Measurements from ENCODE around the gene RRN3.
"Not testable (repeated sequence)": the region's sequence is repeated elsewhere in the genome, so short reads cannot be mapped to it uniquely, and the experiment has no call there.

Gene RRN3

GRCh38 chr16:15099366-15099909 is 5.4 kb upstream of the RRN3 start:
- not testable (repeated sequence) for DNase-seq (ENCODE audit: low read depth in 2 of 2)

DNA sequence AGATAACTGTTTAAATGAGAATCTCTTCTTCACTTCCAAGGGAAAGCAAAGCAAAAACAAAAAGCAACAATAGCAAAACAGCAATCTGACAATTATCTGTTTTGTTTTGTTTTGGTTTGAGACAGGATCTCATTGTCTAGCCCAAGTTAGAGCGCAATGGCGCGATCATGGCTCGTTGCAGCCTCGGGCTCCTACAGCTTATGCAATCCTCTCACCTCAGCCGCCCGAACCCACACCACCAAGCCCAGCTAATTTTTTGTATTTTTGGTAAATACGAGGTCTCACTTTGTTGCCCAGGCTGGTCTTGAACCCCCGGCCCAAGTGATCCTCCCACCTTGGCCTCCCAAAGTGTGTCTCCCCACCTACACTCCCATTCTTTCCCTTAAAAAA is 2.5 kb upstream of the RRN3 start:
- DNase-seq (ENCODE audit: low read depth in 2 of 2) = not testable (repeated sequence)

- DNase-seq (ENCODE audit: low read depth in 2 of 2) = not testable (repeated sequence)
Observed at GRCh38 chr16:15093571-15093954, 509 bp downstream of the RRN3 start.

- not testable (repeated sequence) for DNase-seq (ENCODE audit: low read depth in 2 of 2)
Observed at GRCh38 chr16:15090663-15091269, 3.3 kb downstream of the RRN3 start.

GRCh38 chr16:15082788-15083187 is 11.3 kb downstream of the RRN3 start:
- DNase-seq (ENCODE audit: low read depth in 2 of 2) = not testable (repeated sequence)

- not testable (repeated sequence) for DNase-seq (ENCODE audit: low read depth in 2 of 2)
Observed at GRCh38 chr16:15080883-15081282, 13.2 kb downstream of the RRN3 start.

DNA sequence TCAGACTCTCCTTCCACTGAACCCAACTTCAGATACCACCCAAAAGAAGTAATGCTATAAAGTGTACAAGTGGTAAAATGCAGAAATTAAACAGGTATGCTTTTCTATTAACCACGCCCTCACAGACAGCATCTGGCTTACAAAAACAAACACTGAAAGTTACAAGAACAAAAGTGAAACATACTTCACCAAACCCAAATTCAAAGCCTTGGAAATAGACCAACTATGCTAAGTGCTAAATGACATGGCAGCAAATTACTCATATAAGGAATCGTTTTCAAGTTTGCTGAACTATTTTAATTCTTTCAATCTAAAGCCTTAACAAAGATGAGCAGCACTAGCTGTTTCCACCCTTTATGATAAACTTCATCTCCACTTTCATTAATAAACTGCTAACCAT is 17.9 kb downstream of the RRN3 start:
- not testable (repeated sequence) for DNase-seq (ENCODE audit: low read depth in 2 of 2)

GRCh38 chr16:15073101-15073500 is 21.0 kb downstream of the RRN3 start:
- DNase-seq (ENCODE audit: low read depth in 2 of 2) = no peak

DNA sequence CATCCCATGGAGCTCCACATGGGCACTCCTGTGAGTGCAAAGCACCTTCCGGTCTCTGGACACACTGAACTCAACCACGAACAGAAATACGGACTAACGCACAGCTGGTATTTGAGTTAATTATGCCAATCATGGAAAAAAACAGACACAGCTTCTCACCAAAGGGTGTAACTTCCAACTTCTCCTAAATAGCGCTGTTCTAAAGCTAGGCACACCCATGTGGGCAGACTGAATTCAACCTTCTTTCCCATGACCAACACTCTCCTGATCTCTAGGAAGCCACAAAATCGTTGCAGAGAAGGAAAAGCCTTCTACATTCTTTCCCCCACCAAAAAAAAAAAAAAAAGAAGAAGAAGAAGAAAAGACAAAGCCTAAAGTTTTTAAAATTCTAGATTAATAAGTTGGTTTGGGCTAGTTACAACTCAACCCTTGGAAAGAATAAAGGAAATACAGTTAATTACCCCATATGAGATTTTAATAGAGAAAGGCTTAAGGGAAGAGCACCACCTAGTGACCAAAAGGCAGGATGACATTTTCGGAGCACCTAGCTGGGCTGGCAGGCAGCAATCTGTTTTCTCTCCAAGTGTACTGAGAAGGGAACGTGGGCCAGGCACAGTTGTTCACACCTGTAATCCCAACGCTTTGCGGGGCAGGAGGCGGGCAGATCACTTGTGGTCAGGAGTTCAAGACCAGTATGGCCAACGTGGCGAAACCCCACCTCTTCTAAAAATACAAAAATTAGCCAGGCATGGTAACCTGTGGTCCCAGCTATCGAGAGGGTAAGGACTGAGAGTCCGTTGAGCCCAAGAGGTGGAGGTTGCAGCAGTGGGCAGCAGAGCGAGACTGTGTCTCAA is 21.9 kb downstream of the RRN3 start:
- not testable (repeated sequence) for DNase-seq (ENCODE audit: low read depth in 2 of 2)

GRCh38 chr16:15071013-15071412 is 23.1 kb downstream of the RRN3 start:
- DNase-seq (ENCODE audit: low read depth in 2 of 2) = not testable (repeated sequence)

- DNase-seq (ENCODE audit: low read depth in 2 of 2) = not testable (repeated sequence)
Observed at GRCh38 chr16:15066690-15067089, 27.4 kb downstream of the RRN3 start.

DNA sequence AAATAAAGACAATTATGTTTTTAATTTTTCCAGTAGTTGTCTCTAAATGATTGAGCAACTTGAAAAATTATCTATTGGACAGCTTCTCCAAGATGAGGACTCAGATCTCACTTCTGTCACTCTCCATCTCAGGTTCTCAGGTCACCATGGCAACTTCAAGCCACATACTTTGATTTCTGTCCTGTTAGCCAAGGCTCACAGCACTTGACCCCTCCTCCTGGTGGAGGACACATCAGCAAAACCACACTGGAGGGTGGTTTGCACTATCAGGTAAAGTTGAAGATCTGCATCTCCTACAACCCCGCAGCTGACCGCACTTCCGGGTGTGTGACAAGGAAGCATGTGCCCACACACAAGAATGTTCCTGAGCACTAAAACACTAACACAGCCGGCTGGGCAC is 28.1 kb downstream of the RRN3 start:
- DNase-seq (ENCODE audit: low read depth in 2 of 2) = not testable (repeated sequence)

DNA sequence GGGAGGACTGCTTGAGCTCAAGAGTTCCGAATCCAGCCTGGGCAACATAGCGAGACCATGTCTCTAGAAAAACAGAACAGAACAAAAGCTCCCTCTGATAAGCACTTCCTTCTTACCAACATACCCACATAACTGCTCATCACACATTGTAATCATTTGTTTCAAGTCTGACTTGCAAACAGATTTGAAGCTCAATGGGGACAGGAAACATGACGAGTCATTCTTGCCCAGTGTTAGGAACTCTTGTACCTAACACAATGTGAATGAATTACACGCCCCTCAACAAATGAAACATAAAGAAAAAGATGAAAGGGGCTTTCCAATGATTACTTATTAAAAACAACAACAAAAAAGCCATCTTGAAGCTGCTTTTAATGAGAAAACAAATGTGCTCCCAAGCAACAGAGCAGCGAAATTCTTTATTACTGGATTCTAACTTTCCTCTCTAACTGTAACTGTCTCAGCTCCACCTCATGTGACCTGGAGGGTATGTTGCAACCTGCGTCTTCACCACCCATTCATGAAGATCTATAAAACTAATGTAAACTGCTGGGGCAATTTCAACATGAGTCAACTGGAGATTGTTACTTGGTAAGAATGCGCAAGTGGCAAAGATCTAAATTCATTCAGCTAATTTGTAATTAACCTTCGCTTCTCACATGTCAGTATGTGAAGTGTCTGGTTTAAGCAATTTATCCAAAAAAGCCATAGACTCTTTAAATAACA is 31.8 kb downstream of the RRN3 start:
- DNase-seq (ENCODE audit: low read depth in 2 of 2) = not testable (repeated sequence)

DNA sequence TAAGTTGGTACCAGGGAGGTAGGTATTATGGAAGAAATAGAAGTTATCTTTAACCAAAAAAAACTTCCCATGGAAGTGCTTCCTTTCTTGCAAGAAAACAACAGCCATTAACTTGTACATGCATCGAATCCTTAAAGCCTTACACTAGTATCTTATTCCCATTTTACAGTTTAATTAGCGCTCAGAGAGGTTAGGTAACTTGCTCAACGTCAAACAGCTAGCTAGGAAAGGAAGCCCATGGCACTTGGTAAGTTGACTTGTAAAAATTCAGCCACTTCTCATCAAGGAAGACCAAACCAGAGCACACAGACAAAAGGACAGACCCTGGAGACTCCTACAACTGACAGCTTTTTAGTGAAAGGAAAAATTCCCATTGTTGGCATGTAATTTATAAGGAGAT is 34.7 kb downstream of the RRN3 start:
- no peak for DNase-seq (ENCODE audit: low read depth in 2 of 2)

GRCh38 chr16:15057681-15058417 is 36.2 kb downstream of the RRN3 start:
- DNase-seq (ENCODE audit: low read depth in 2 of 2) = no peak

DNA sequence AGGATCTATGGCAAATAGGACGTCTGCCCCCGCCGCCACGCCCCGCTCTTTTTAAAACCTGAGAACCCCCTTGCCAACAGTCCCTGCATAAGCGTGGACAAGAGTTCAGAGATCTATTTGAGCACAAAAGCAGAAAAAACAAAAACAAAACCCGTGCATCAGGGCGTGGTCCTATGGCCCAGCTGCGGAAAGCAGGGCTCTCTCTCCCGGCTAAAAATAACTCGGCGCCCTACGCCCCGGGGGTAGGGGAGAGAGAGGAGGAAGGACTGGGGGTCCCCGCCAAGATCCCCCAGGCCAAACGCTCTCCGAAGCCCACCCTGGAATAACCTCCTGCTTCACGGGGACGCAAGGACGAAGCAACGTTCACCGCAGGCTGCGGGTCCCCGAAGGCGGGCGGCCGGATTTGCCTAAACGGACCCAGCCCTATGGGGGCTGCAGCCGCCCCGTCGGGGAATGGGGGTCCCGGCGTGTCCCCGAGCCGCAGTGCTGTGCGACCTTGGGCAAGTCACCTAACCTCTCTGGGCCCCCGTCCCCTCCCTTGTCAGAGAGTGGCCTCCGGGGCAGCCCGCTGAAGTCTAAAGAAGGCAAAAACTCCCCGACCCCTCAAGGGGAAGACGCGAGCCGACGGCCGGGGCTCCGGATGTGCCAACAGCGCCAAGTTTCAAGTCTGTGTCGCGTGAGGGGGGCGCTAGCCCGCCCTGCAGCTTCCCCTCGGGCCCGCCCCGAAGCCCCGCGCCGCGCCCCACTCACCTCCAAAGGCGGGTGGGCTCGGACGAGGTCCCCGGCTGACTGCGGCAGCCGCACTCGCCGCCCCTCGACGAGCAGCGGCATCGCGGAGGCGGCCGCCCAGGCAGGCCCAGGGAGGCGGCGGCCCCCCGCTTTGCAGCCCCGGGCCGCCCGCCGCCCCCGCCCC is 38.7 kb downstream of the RRN3 start:
- no peak for DNase-seq (ENCODE audit: low read depth in 2 of 2)

- no peak for DNase-seq (ENCODE audit: low read depth in 2 of 2)
Observed at GRCh38 chr16:15054357-15055140, 39.5 kb downstream of the RRN3 start.

DNA sequence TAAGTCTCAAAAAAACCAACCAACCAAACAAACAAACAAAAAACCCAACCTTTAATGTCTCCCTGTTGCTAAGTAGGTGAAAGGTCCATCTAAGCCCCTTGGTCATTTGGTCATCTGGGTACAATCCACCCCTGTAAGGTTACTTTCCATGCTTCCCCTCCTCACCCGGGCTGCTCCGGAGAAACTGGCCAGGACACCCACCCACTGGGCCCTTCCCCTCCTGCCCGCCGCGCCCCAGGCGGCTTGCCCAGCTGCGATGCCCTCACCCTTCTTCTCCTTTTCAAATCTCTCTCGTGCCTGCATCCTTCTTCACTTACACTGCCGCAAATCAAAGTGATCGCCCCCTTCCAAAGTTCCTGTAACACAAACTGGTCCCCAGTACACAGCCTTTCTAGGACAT is 40.2 kb downstream of the RRN3 start:
- DNase-seq (ENCODE audit: low read depth in 2 of 2) = no peak

- no peak for DNase-seq (ENCODE audit: low read depth in 2 of 2)
Observed at GRCh38 chr16:15052747-15053476, 41.2 kb downstream of the RRN3 start.

Data from stimulated activated CD4-positive, alpha-beta T cell treated with anti-CD3 and anti-CD28 coated beads, Interleukin-1b, Interleukin-23, amount 100 ng/mL, for 4 hours (primary cell).